SK-N-MC (cell line): ENCODE measurements around the gene PPP2CA.

Experiments
- DNase-seq: peaks from one replicate; pipeline ENCODE4 v3.0.0-alpha.2; 2011; ENCODE audit warnings: low read depth, low spot score
- H3K27ac ChIP-seq: fragments of 200-600 bp; sonication (generic); 2 replicates; pipeline ENCODE4 v1.5.1; 2016; ENCODE audit warnings: mixed run types
- H3K36me3 ChIP-seq: fragments of 200-600 bp; sonication (generic); 2 replicates; pipeline ENCODE4 v1.6.1; 2017; ENCODE audit warnings: antibody characterized with exemption, low read length, mixed read lengths; ENCODE audit not compliant: insufficient read depth
- H3K4me3 ChIP-seq: fragments of 200-600 bp; sonication (generic); 2 replicates; pipeline ENCODE4 v1.5.1; 2016
- H3K9ac ChIP-seq: fragments of 200-600 bp; sonication (generic); 2 replicates; pipeline ENCODE4 v1.8.0; 2017; ENCODE audit warnings: mixed run types, mixed read lengths; ENCODE audit not compliant: insufficient read length
- H3K9me3 ChIP-seq: fragments of 200-600 bp; sonication (generic); 2 replicates; pipeline ENCODE4 v1.6.1; 2017; ENCODE audit warnings: low read depth, mild to moderate bottlenecking, antibody characterized with exemption, low read length, moderate library complexity, mixed read lengths
- EZH2 ChIP-seq: fragments of 200-600 bp; sonication (generic); IDR thresholded peaks from one replicate; pipeline ENCODE4 v1.6.1; 2017; ENCODE audit warnings: antibody characterized with exemption
- FOXP2 ChIP-seq: optimal IDR thresholded peaks from 2 replicates; pipeline ENCODE3; 2011; ENCODE audit warnings: mild to moderate bottlenecking, moderate library complexity; ENCODE audit not compliant: insufficient read depth; ENCODE audit errors: extremely low read length, control extremely low read depth
- POLR2AphosphoS5 ChIP-seq: IDR thresholded peaks from 2 replicates; pipeline ENCODE4 v1.6.1; 2012; ENCODE audit warnings: mild to moderate bottlenecking, low read depth, low read length, borderline replicate concordance

The PPP2CA gene

GRCh38 chr5:134149571-134150303, 76.1 kb downstream of the PPP2CA start:
- no peak overlapping the region for H3K4me3 ChIP-seq
- H3K27ac ChIP-seq, result no peak overlapping the region
- TF ChIP-seq FOXP2 (no peak), POLR2AphosphoS5 (no peak), EZH2 (no peak)
- DNase-seq, result no peak
- peaks cover 64% of the 10 kb centered on the region for H3K36me3 ChIP-seq
- no peaks in the 10 kb centered on the region for H3K9me3 ChIP-seq
- no peak overlapping the region for H3K9ac ChIP-seq

GRCh38 chr5:134148986-134149539, 76.8 kb downstream of the PPP2CA start:
- no peaks in the 10 kb centered on the region for H3K9me3 ChIP-seq
- H3K9ac ChIP-seq, result no peak overlapping the region
- no peak for TF ChIP-seq FOXP2
- TF ChIP-seq POLR2AphosphoS5, result no peak
- no peak for TF ChIP-seq EZH2
- peaks cover 66% of the 10 kb centered on the region for H3K36me3 ChIP-seq
- no peak for DNase-seq
- H3K27ac ChIP-seq, result no peak overlapping the region
- no peak overlapping the region for H3K4me3 ChIP-seq

GRCh38 chr5:134148316-134148715, 77.6 kb downstream of the PPP2CA start:
- no peaks in the 10 kb centered on the region for H3K9me3 ChIP-seq
- no peak for DNase-seq
- H3K27ac ChIP-seq, result no peak overlapping the region
- H3K9ac ChIP-seq, result no peak overlapping the region
- peaks cover 58% of the 10 kb centered on the region for H3K36me3 ChIP-seq
- no peak for TF ChIP-seq POLR2AphosphoS5
- TF ChIP-seq EZH2, result no peak
- no peak for TF ChIP-seq FOXP2
- no peak overlapping the region for H3K4me3 ChIP-seq

GRCh38 chr5:134146651-134147518, 79.0 kb downstream of the PPP2CA start:
- DNase-seq, result no peak
- Histone ChIP-seq H3K9me3 (no peaks in the 10 kb centered on the region), H3K27ac (no peak overlapping the region), H3K4me3 (no peak overlapping the region), H3K36me3 (peaks cover 49% of the 10 kb centered on the region), H3K9ac (no peak overlapping the region)
- TF ChIP-seq FOXP2 (no peak), EZH2 (no peak), POLR2AphosphoS5 (no peak)

- peak; percentile 18 for DNase-seq
These were observed 79.9 kb downstream of the PPP2CA start for GRCh38 chr5:134145779-134146581.

GRCh38 chr5:134145041-134145757, 80.7 kb downstream of the PPP2CA start:
- no peak for DNase-seq
- no peaks in the 10 kb centered on the region for H3K9me3 ChIP-seq
- H3K27ac ChIP-seq, result no peak overlapping the region
- TF ChIP-seq FOXP2, result no peak
- TF ChIP-seq EZH2, result no peak
- no peak for TF ChIP-seq POLR2AphosphoS5
- peaks cover 40% of the 10 kb centered on the region for H3K36me3 ChIP-seq
- no peak overlapping the region for H3K4me3 ChIP-seq
- no peak overlapping the region for H3K9ac ChIP-seq

More at GRCh38 chr5:134145779-134146581, 79.9 kb downstream of the PPP2CA start:
- H3K9ac ChIP-seq, result no peak overlapping the region
- H3K27ac ChIP-seq, result no peak overlapping the region
- H3K9me3 ChIP-seq, result no peaks in the 10 kb centered on the region
- peaks cover 45% of the 10 kb centered on the region for H3K36me3 ChIP-seq
- H3K4me3 ChIP-seq, result no peak overlapping the region
- no peak for TF ChIP-seq EZH2
- TF ChIP-seq FOXP2, result no peak
- TF ChIP-seq POLR2AphosphoS5, result no peak
